Right lobe of liver (tissue), 4 donors: ENCODE measurements around the gene SH3PXD2A.

Source experiments
- POLR2A ChIP-seq: fragments of 450-650 bp; IDR thresholded peaks from one replicate; pipeline ENCODE4 v1.6.1; 2017; ENCODE audit warnings: antibody characterized with exemption, mild to moderate bottlenecking
- TF ChIP-seq, protein P1 (sequence below), 4 donors: fragments of 200-600 bp in 3 of 4; fragments of 450-650 bp in 1 of 4; IDR thresholded peaks; one replicate each; pipeline versions ENCODE4 v1.5.1 to v1.8.0; 2016 to 2022; ENCODE audit warnings: antibody characterized with exemption in 4 of 4, mild to moderate bottlenecking in 2 of 4
- donor health status: DM: no; HTN: no; CAD: no.
- donor health status: DM: no; HTN: no; CAD: no.
- donor health status: DM: no; HTN: yes; CAD: no.

DNA sequence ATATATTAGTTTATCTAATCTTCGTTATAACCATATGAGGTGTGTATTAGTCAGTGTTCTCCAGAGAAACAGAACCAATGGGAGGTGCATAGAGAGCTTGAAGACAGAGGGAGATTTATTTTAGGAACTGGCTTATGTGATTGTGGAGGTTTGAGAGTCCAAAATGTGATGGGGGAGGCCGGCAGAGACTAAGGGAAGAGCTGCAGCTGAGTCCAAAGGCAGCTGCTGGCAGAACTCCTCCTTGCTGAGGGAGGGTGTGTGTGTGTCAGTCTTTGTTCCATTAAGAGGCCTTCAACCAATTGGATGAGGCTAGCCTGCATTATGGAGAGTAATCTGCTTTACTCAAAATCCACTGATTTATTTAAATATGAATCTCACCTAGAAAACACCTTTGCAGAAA is 165.1 kb downstream of the SH3PXD2A start:
- TF ChIP-seq, protein P1, sequence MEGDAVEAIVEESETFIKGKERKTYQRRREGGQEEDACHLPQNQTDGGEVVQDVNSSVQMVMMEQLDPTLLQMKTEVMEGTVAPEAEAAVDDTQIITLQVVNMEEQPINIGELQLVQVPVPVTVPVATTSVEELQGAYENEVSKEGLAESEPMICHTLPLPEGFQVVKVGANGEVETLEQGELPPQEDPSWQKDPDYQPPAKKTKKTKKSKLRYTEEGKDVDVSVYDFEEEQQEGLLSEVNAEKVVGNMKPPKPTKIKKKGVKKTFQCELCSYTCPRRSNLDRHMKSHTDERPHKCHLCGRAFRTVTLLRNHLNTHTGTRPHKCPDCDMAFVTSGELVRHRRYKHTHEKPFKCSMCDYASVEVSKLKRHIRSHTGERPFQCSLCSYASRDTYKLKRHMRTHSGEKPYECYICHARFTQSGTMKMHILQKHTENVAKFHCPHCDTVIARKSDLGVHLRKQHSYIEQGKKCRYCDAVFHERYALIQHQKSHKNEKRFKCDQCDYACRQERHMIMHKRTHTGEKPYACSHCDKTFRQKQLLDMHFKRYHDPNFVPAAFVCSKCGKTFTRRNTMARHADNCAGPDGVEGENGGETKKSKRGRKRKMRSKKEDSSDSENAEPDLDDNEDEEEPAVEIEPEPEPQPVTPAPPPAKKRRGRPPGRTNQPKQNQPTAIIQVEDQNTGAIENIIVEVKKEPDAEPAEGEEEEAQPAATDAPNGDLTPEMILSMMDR (IDR thresholded peaks at IDR 0.05): no peak
- TF ChIP-seq POLR2A: no peak
